KMS-11 (cell line): ENCODE measurements around the gene PDXDC1.

Source experiments
- H2AFZ ChIP-seq: fragments of 200-600 bp; sonication (generic); 2 replicates; pipeline ENCODE4 v1.6.1; 2016; ENCODE audit warnings: antibody characterized with exemption, mixed run types, low read depth
- H3K27ac ChIP-seq: fragments of 200-600 bp; sonication (generic); 2 replicates; pipeline ENCODE4 v1.6.1; 2016; ENCODE audit warnings: mild to moderate bottlenecking, mixed run types
- H3K27me3 ChIP-seq: fragments of 200-600 bp; sonication (generic); 2 replicates; pipeline ENCODE4 v1.6.1; 2017; ENCODE audit warnings: mild to moderate bottlenecking, low read depth, mixed run types, moderate library complexity; ENCODE audit not compliant: insufficient read depth
- H3K36me3 ChIP-seq: fragments of 200-600 bp; sonication (generic); 2 replicates; pipeline ENCODE4 v1.6.1; 2017; ENCODE audit warnings: mild to moderate bottlenecking, mixed run types; ENCODE audit not compliant: insufficient read depth
- H3K4me1 ChIP-seq: fragments of 200-600 bp; sonication (generic); 2 replicates; pipeline ENCODE4 v1.6.1; 2016; ENCODE audit warnings: mild to moderate bottlenecking, low read depth, mixed run types; ENCODE audit not compliant: poor library complexity, severe bottlenecking
- H3K4me2 ChIP-seq: fragments of 200-600 bp; sonication (generic); 2 replicates; pipeline ENCODE4 v1.7.0; 2016; ENCODE audit warnings: mild to moderate bottlenecking, mixed run types
- H3K4me3 ChIP-seq: fragments of 200-600 bp; sonication (generic); IDR thresholded peaks from 2 replicates; pipeline ENCODE4 v1.6.1; 2017; ENCODE audit warnings: low read depth, low read length, mixed read lengths; ENCODE audit not compliant: insufficient read depth
- H3K79me2 ChIP-seq: fragments of 200-600 bp; sonication (generic); 2 replicates; pipeline ENCODE4 v1.6.1; 2016; ENCODE audit warnings: low read depth, mixed run types; ENCODE audit not compliant: insufficient read depth
- H3K9ac ChIP-seq: fragments of 200-600 bp; sonication (generic); 2 replicates; pipeline ENCODE4 v1.6.1; 2016; ENCODE audit warnings: mild to moderate bottlenecking, mixed run types
- H4K20me1 ChIP-seq: fragments of 200-600 bp; sonication (generic); 2 replicates; pipeline ENCODE4 v1.6.1; 2016; ENCODE audit warnings: mild to moderate bottlenecking, mixed run types; ENCODE audit not compliant: insufficient read depth
- CTCF ChIP-seq: fragments of 200-600 bp; sonication (generic); conservative IDR thresholded peaks from 2 replicates; pipeline ENCODE4 v1.6.1; 2017; ENCODE audit warnings: low read depth, mild to moderate bottlenecking, antibody characterized with exemption, low read length, moderate library complexity, mixed read lengths

Gene PDXDC1

GRCh38 chr16:15051387-15051951 is 76.6 kb downstream of the PDXDC1 start:
- no peak overlapping the region for H3K9ac ChIP-seq
- H3K4me3 ChIP-seq = no peak overlapping the region
- H3K79me2 ChIP-seq = 0 out of 2 replicates have a peak, but pooled peaks cover 5% of the 10 kb centered on the region
- no peaks in the 10 kb centered on the region for H4K20me1 ChIP-seq
- H3K36me3 ChIP-seq = no peaks in the 10 kb centered on the region; the same call in 1 of the 2 replicates
- H3K27me3 ChIP-seq = no peaks in the 10 kb centered on the region
- no peak overlapping the region for H3K27ac ChIP-seq
- no peaks in the 10 kb centered on the region for H3K4me1 ChIP-seq
- no peak overlapping the region for H3K4me2 ChIP-seq
- H2AFZ ChIP-seq = no peak overlapping the region
- no peak for TF ChIP-seq CTCF

- H3K4me3 ChIP-seq = no peak overlapping the region
- TF ChIP-seq CTCF = no peak
- no peak overlapping the region for H3K27ac ChIP-seq
- H3K27me3 ChIP-seq = no peaks in the 10 kb centered on the region
- H3K36me3 ChIP-seq = no peaks in the 10 kb centered on the region
- 0 out of 2 replicates have a peak, but pooled peaks cover 5% of the 10 kb centered on the region for H3K79me2 ChIP-seq
- no peak overlapping the region for H2AFZ ChIP-seq
- no peaks in the 10 kb centered on the region for H4K20me1 ChIP-seq
- H3K4me1 ChIP-seq = no peaks in the 10 kb centered on the region
- H3K9ac ChIP-seq = no peak overlapping the region
- H3K4me2 ChIP-seq = no peak overlapping the region
Observed at GRCh38 chr16:15052747-15053476, 78.1 kb downstream of the PDXDC1 start.

- Histone ChIP-seq H3K9ac (no peak overlapping the region), H2AFZ (no peak overlapping the region), H4K20me1 (no peaks in the 10 kb centered on the region), H3K4me2 (no peak overlapping the region), H3K79me2 (0 out of 2 replicates have a peak, but pooled peaks cover 5% of the 10 kb centered on the region), H3K27me3 (no peaks in the 10 kb centered on the region), H3K27ac (no peak overlapping the region), H3K36me3 (no peaks in the 10 kb centered on the region), H3K4me3 (no peak overlapping the region), H3K4me1 (no peaks in the 10 kb centered on the region)
- TF ChIP-seq CTCF = no peak
Observed at GRCh38 chr16:15053904-15054303, 79.1 kb downstream of the PDXDC1 start.

- TF ChIP-seq CTCF = no peak
- H3K27ac ChIP-seq = no peak overlapping the region
- no peaks in the 10 kb centered on the region for H3K4me1 ChIP-seq
- peak overlapping the region; percentile 85; the same call in 1 of the 2 replicates for H2AFZ ChIP-seq
- H3K9ac ChIP-seq = peak overlapping the region; percentile 59; the same call in 1 of the 2 replicates
- H3K36me3 ChIP-seq = no peaks in the 10 kb centered on the region
- no peaks in the 10 kb centered on the region for H4K20me1 ChIP-seq
- peak overlapping the region; percentile 83 for H3K4me2 ChIP-seq
- peak overlapping the region; percentile 54 for H3K4me3 ChIP-seq
- H3K79me2 ChIP-seq = 0 out of 2 replicates have a peak, but pooled peaks cover under 1% of the 10 kb centered on the region
- no peaks in the 10 kb centered on the region for H3K27me3 ChIP-seq
Observed at GRCh38 chr16:15054357-15055140, 79.7 kb downstream of the PDXDC1 start.
